Retina (tissue), 1 donor: ENCODE measurements around the gene CRB2.
A peak's percentile ranks its signal among the peaks of the same experiment; 100 is the strongest.

Experiments used
- DNase-seq: peaks from one replicate; pipeline ENCODE4 v3.0.0-alpha.2; 2016

CRB2 gene

GRCh38 chr9:123348317-123348992 lies 7.5 kb upstream of the CRB2 start:
- DNase-seq, result no peak

GRCh38 chr9:123349033-123349432 lies 7.0 kb upstream of the CRB2 start:
- no peak for DNase-seq

GRCh38 chr9:123349691-123350480 lies 6.1 kb upstream of the CRB2 start:
- DNase-seq, result peak; percentile 89

GRCh38 chr9:123350590-123351310 lies 5.2 kb upstream of the CRB2 start:
- no peak for DNase-seq

GRCh38 chr9:123353041-123353440 lies 3.0 kb upstream of the CRB2 start:
- no peak for DNase-seq

GRCh38 chr9:123353984-123354591 lies 1.9 kb upstream of the CRB2 start:
- peak; percentile 87 for DNase-seq

GRCh38 chr9:123354806-123355508 lies 1.0 kb upstream of the CRB2 start:
- no peak for DNase-seq

GRCh38 chr9:123356851-123357742 lies 1.1 kb downstream of the CRB2 start:
- peak; percentile 66 for DNase-seq

GRCh38 chr9:123357743-123358059 lies 1.7 kb downstream of the CRB2 start:
- no peak for DNase-seq

GRCh38 chr9:123358181-123358905 lies 2.3 kb downstream of the CRB2 start:
- DNase-seq, result peak; percentile 87

- no peak for DNase-seq
Measured at GRCh38 chr9:123359106-123359505, 3.1 kb downstream of the CRB2 start.

GRCh38 chr9:123359546-123359945 lies 3.5 kb downstream of the CRB2 start:
- DNase-seq, result no peak

GRCh38 chr9:123360161-123361085 lies 4.4 kb downstream of the CRB2 start:
- DNase-seq, result peak; percentile 94

- no peak for DNase-seq
Measured at GRCh38 chr9:123361086-123361730, 5.2 kb downstream of the CRB2 start.

- DNase-seq, result no peak
Measured at GRCh38 chr9:123361731-123362510, 5.9 kb downstream of the CRB2 start.

- DNase-seq, result no peak
Measured at GRCh38 chr9:123362856-123363255, 6.9 kb downstream of the CRB2 start.

- no peak for DNase-seq
Measured at GRCh38 chr9:123364241-123364824, 8.3 kb downstream of the CRB2 start.

GRCh38 chr9:123365287-123365880 lies 9.4 kb downstream of the CRB2 start:
- DNase-seq, result no peak
